HG03025 (cell line): Measurements from ENCODE around the gene ENTPD7.
A peak's percentile ranks its signal among the peaks of the same experiment; 100 is the strongest.

Experiments
- ATAC-seq: cut with Tn5 transposase; IDR thresholded peaks from one replicate; pipeline ENCODE4 v1.9.1; 2021; ENCODE audit warnings: mild to moderate bottlenecking, moderate library complexity; ENCODE audit not compliant: unreplicated experiment, low FRiP score

Gene ENTPD7

DNA sequence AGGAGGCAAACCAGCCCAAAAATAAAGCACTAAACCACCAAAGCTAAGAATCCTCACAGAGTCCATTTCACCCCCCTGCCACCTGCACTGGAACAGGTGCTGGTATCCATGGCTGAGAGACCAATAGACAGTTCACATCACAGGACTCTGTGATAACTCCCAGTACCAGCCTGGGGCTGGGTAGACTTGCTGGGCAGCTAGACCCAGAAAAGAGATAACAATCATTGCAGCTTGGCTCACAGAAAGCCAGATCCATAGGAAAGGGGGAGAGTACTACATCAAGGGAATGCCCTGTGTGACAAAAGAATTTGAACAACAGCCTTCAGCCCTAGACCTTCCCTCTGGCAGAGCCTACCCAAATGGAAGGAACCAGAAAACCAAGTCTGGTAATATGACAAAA is 25.5 kb upstream of the ENTPD7 start:
- no peak for ATAC-seq

DNA sequence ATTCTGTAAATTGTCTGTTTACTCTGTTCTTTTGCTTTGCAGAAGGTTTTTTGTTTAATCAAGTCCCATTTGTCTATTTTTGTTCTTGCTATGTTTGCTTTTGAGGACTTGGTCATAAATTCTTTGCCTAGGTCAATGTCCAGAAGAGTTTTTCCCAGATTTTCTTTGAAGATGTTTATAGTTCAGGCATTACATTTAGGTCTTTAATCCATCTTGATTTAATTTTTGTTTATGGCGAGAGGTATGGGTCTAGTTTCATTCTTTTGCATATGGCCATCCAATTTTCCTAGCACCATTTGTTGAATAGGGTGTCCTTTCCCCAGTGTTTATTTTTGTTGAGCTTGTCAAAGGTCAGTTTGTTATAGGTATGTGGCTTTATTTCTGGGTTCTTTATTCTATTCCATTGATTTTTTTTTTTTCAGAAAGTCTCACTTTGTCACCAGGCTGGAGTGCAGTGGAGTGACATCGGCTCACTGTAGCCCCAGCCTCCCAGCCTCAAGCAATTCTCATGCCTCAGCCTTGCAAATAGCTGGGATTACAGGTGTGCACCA is 11.6 kb upstream of the ENTPD7 start:
- ATAC-seq: no peak

- ATAC-seq: no peak
Measured at GRCh38 chr10:99648717-99649116, 10.6 kb upstream of the ENTPD7 start.

DNA sequence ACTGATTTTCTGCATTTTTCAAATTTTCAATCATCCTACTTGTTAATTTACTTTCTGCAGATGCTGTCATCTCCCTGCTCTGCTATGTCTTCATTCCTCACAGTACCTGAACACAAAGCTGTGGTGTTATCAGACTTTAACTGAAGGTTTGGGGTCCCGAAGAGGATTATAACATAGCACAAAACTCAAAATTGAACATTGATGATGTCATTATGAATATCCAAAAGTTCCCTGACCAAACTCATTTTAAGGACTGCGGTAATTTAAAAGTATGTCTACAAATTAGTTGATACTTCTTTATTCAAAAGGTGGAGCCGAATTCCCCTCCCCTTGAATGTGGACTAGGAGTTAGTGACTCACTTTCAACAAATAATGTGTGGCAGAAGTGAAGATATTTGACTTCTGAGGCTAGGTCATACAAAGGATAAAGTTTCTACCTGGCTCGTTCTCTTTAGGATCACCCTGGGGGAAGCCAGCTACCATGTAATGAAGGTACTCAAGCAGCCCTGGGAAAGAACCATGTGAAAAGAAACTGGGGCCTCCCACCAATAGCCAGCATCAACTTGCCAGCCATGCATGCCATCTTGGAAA is 6.4 kb upstream of the ENTPD7 start:
- no peak for ATAC-seq

GRCh38 chr10:99654390-99655175 is 4.7 kb upstream of the ENTPD7 start:
- ATAC-seq: no peak

DNA sequence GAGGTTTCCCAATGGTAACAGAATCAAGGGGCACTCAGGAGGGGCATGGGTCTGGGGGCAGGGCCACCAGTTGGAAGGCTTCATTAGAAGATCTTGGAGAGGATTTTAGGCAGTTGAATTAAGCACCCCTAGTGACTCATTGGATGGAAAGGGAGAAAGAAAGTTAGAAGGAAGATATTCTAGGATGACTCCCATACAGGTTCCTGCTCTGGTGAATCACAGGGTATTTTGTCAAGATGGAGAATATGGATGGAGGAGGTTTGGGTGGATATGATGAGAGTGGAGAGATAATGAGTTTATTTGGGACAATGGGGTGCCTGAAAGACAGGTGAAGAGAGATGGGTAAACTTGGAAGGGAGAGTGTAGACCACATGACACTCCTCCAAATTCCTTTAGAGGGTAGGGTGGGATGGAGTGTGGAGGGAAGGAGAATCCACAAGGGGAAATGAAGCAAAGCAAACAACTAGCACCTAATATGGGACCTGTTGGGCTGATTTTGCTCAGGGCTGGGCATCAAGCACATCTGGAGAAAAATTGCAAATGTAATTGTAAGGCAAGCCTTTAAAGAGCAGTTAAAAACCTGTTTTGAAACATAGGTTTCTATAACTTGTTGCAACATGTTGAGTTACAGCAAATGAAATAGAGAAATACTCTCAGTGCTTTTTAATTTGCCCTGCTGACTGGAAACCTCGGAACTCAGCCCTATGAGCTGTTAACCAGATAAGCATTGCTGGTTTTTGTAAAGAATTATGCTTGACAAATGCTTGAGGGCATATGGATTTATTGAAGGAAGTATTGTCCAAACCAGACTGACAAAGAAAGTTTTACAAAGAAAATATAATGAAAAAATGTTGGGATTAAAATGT is 2.9 kb upstream of the ENTPD7 start:
- ATAC-seq: no peak

- peak; percentile 24 for ATAC-seq
Measured at GRCh38 chr10:99658622-99659030, 683 bp upstream of the ENTPD7 start.

- ATAC-seq: no peak
Measured at GRCh38 chr10:99659868-99660366, 608 bp downstream of the ENTPD7 start.

DNA sequence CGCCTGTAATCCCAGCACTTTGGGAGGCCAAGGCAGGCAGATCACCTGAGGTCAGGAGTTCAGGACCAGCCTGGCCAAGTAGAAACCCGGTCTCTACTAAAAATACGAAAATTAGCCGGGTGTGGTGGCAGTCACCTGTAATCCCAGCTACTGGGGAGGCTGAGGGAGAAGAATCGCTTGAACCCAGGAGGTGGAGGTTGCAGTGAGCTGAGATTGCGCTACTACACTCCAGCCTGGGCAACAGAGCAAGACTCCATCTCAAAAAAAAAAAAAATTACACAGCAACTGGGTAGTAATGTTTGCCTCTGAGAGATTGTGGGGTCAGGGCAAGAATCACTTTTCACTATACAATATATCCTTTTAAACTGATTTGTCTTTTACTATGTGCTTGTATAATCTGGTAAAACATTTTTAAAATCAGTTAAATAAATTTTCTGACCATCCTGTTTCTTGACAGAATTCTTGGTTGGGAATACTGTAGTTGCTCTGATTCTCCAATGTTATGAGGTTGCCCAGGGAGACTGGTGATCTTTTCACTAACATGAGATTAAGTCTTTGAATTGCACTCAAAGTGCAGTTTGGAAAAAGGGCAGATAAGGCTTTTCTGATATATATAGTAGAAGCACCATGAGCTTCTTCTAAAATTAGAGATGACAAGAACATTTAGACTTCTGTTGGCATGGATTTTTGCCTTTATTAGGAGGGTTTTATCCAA is 1.5 kb downstream of the ENTPD7 start:
- ATAC-seq: no peak

DNA sequence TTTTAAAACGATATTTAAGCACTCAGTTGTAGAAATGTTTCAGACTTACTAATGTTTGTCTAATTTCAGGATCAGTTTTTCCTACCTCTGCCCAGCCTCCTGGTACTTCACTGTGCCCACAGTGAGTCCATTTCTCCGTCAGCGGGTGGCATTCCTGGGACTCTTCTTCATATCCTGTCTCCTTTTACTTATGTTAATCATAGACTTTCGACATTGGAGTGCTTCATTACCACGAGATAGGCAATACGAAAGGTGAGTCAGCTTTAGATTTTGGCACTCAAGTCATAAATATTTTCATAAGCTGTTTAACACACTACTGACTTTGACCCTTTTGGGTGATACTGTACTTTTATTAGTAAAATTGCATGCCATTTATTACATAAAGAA is 2.1 kb downstream of the ENTPD7 start:
- ATAC-seq: no peak

DNA sequence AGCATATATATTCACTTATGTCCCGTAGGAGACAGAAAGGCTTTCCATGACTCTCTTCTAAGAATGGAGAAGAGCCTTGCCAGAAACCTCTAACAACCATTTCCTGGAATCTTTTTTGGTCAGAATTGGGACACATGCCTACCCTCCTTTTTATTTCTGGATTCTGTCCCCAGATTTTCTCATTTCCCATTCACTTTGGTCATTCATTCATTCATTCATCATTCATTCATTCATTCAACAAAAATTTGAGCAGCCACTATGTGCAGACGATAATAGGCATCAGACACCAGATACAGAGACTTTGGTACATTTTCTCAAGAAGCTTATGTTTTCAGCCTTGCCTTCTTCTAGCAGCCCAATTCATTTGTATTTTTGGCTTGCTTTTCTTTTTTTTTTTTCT is 6.0 kb downstream of the ENTPD7 start:
- ATAC-seq: no peak

- no peak for ATAC-seq
Measured at GRCh38 chr10:99667108-99667751, 7.9 kb downstream of the ENTPD7 start.

DNA sequence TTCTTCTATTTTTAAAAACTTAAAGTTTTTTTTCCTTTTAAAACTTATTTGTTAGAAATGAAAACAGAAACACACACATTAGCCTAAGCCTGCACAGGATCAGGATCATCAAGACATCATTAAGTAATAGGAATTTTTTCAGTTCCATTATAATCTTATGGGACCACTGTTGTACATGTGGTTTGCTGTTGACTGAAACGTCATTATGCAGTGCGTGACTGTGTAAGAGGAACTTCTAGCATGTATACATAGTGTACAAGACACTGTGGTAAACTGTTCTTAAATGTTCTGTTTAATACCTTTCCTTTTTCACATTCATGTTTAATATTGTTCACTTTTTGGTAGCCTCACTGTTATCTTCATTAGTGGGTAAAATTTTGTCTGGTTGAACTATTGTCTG is 12.1 kb downstream of the ENTPD7 start:
- ATAC-seq: no peak

GRCh38 chr10:99672884-99673283 is 13.6 kb downstream of the ENTPD7 start:
- no peak for ATAC-seq

DNA sequence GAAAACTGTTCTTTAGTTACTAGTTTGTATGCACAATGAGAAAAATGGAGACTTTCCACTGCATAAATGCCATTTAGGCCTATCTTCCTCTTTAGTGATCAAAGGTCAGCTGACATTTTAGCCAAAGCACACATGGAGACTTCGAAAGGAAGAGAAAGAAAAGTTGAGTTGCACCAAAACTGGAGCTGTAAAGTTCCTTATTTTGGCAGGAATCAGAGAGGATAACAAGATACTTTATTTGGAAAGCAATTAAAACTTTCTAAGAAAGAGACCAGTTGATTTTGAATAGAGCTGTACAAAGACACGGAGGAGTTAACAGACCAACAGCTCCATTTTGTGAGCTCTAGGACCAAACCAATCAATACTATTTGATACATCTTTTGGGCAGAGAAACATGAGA is 14.2 kb downstream of the ENTPD7 start:
- no peak for ATAC-seq

DNA sequence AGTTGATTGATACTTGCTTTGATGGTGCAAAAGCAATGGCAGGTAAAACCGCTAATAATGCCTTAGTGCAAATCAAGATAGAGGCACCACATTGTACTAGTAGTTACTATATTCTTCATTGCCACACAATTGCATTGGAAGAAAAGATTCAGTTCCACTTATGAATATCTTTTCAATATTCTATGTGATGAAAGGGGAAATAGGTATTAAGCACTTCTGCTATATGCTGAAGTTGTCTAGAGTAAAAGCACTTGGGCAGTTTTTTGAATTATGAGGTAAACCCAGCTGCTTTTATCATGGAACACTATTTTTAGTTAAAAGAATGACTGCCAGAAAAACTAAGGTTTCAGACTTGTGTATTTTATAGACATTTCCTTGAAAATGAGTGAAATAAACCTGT is 15.5 kb downstream of the ENTPD7 start:
- no peak for ATAC-seq

GRCh38 chr10:99676426-99676825 is 17.1 kb downstream of the ENTPD7 start:
- no peak for ATAC-seq

- no peak for ATAC-seq
Measured at GRCh38 chr10:99676895-99677294, 17.6 kb downstream of the ENTPD7 start.

- ATAC-seq: no peak
Measured at GRCh38 chr10:99678921-99679320, 19.6 kb downstream of the ENTPD7 start.

GRCh38 chr10:99681553-99681952 is 22.2 kb downstream of the ENTPD7 start:
- no peak for ATAC-seq
